Progenitor cell of endocrine pancreas (in vitro differentiated cells): ENCODE data around the gene ABL2. TPM values are rescaled to one million over a fixed set of nuclear protein-coding genes. Genes with fewer than 3 reads are reported as not detected.
"Not testable (repeated sequence)": the region's sequence is repeated elsewhere in the genome, so short reads cannot be mapped to it uniquely, and the experiment has no call there.

Experiments
- DNase-seq: peaks from one replicate; pipeline ENCODE4 v3.0.0; 2021; ENCODE audit warnings: low spot score; ENCODE audit not compliant: unreplicated experiment
- H3K27ac Mint-ChIP-seq: 2 replicates; pipeline ENCODE4 v1.8.0; 2021; ENCODE audit warnings: mild to moderate bottlenecking, moderate library complexity, mixed read lengths
- H3K27me3 Mint-ChIP-seq: 2 replicates; pipeline ENCODE4 v1.8.0; 2021; ENCODE audit warnings: mixed read lengths
- H3K36me3 Mint-ChIP-seq: 2 replicates; pipeline ENCODE4 v1.8.0; 2022; ENCODE audit warnings: mixed read lengths; ENCODE audit not compliant: insufficient read depth
- H3K4me1 Mint-ChIP-seq: 2 replicates; pipeline ENCODE4 v1.8.0; 2021; ENCODE audit warnings: low read depth, mixed read lengths
- H3K4me3 Mint-ChIP-seq: 2 replicates; pipeline ENCODE4 v1.8.0; 2021; ENCODE audit warnings: low read depth, mild to moderate bottlenecking, moderate library complexity, mixed read lengths
- H3K9me3 Mint-ChIP-seq: 2 replicates; pipeline ENCODE4 v1.8.0; 2021; ENCODE audit warnings: low read depth, mixed read lengths
- total RNA-seq: library from RNA; stranded (reverse); gene quantifications from 2 replicates; pipeline ENCODE4 v1.2.1, GENCODE V29; 2021
- TF ChIP-seq, protein P1 (sequence below): fragments of 200-600 bp; sonication (generic); IDR thresholded peaks from one replicate; pipeline ENCODE4 v1.5.0; 2021; ENCODE audit warnings: antibody characterized with exemption, mild to moderate bottlenecking; ENCODE audit not compliant: unreplicated experiment

ABL2 gene
- total RNA-seq, 1 donor from 2014 or later, result 23.7 TPM

DNA sequence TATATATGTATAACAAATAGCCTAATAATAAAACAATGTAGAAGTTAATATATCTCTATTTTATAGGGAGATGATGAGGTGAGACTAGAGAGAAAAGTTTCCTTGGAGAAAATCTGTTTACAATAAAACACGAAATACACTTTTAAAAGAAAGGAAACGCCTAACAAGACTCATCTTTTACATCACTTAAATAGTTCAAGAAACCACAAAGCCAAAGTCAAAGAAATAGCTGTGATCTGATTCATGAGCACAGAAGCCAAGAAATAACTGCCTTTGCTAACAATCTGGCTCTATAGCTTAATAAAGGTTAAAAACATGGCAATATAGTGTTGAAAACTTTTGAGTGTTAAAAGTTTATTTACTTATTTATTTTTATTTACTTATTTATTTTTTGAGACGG, 86.2 kb downstream of the ABL2 start:
- H3K9me3 Mint-ChIP-seq, result peaks cover 14% of the 10 kb centered on the region
- H3K27me3 Mint-ChIP-seq, result no peaks in the 10 kb centered on the region
- peaks cover 21% of the 10 kb centered on the region for H3K36me3 Mint-ChIP-seq
- peaks cover 3% of the 10 kb centered on the region for H3K4me1 Mint-ChIP-seq
- no peak overlapping the region for H3K27ac Mint-ChIP-seq
- TF ChIP-seq, protein P1, sequence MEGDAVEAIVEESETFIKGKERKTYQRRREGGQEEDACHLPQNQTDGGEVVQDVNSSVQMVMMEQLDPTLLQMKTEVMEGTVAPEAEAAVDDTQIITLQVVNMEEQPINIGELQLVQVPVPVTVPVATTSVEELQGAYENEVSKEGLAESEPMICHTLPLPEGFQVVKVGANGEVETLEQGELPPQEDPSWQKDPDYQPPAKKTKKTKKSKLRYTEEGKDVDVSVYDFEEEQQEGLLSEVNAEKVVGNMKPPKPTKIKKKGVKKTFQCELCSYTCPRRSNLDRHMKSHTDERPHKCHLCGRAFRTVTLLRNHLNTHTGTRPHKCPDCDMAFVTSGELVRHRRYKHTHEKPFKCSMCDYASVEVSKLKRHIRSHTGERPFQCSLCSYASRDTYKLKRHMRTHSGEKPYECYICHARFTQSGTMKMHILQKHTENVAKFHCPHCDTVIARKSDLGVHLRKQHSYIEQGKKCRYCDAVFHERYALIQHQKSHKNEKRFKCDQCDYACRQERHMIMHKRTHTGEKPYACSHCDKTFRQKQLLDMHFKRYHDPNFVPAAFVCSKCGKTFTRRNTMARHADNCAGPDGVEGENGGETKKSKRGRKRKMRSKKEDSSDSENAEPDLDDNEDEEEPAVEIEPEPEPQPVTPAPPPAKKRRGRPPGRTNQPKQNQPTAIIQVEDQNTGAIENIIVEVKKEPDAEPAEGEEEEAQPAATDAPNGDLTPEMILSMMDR, result no peak
- no peak overlapping the region for H3K4me3 Mint-ChIP-seq
- no peak for DNase-seq

DNA sequence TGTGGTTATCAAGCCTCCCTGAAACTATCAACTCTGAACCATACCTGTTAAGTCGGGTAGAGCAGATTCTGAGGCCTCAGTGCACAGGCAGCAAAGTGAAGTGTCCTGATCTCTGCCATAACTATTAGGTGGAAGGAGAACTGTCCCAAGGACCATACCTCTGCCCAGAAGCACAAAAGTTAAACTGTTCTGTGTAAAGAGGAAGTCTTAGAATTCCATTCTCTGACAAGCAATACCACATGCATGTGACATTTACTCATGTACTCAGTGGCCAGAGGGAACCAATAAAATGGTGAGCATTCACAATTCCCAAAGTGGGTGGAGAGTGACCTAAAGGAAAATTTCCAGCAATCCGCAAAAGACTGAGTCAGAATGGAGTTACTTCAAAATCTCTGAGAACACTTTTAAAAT, 86.6 kb downstream of the ABL2 start:
- no peak overlapping the region for H3K4me3 Mint-ChIP-seq
- H3K27ac Mint-ChIP-seq, result peak overlapping the region; percentile 69

DNA sequence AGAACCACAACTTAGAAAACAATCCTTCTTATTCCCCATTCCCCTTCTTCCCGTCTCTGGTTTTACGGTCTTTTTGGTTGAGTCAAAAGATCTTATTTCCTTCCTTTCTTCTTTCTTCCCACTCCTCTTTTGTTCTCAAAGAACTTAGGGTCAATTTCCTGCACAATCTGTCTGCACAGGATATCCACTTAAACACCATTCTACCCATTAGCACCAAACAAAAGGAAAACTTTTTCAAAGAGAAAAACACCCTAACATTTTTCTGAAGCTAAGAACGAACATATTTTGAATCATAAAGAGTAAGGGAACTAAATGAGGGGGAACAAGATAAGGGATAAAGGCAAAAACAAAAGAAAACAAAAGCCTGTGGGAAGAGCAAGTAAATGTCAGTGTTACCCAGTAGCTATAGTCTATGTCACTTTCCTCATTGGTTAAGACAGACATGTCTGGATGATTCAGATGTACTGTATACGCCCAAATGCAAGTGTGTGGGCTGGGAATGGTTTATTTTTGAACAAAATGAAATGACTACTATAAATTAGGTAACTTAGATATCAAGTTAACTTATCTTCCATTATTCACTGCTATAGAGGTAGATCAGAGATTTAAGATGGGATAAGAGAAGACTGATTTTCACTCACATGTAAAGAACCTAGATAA, 87.8 kb downstream of the ABL2 start:
- H3K4me3 Mint-ChIP-seq, result no peak overlapping the region
- H3K27ac Mint-ChIP-seq, result peak overlapping the region; percentile 59
- H3K27me3 Mint-ChIP-seq, result no peaks in the 10 kb centered on the region
- DNase-seq, result no peak
- peaks cover 20% of the 10 kb centered on the region for H3K36me3 Mint-ChIP-seq
- peaks cover 5% of the 10 kb centered on the region for H3K4me1 Mint-ChIP-seq
- H3K9me3 Mint-ChIP-seq, result peaks cover 14% of the 10 kb centered on the region
- TF ChIP-seq, protein P1, result no peak

More for the DNA sequence above, 86.6 kb downstream of the ABL2 start:
- Mint-ChIP-seq H3K27me3 (no peaks in the 10 kb centered on the region), H3K4me1 (peaks cover 4% of the 10 kb centered on the region), H3K36me3 (peaks cover 21% of the 10 kb centered on the region), H3K9me3 (peaks cover 14% of the 10 kb centered on the region)
- DNase-seq, result no peak
- TF ChIP-seq, protein P1, result no peak

DNA sequence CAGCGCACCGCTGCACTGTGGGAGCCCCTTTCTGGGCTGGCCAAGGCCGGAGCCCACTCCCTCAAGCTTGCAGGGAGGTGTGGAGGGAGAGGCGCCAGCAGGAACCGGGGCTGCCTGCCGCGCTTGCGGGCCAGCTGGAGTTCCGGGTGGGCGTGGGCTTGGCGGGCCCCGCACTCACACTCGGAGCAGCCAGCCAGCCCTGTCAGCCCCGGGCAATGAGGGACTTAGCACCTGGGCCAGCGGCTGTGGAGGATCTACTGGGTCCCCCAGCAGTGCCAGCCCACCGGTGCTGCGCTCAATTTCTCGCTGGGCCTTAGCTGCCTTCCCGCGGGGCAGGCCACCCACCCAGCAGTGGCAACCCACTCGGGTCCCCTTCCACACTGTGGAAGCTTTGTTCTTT, 90.7 kb downstream of the ABL2 start:
- Mint-ChIP-seq H3K36me3 (peaks cover 20% of the 10 kb centered on the region), H3K9me3 (peaks cover 14% of the 10 kb centered on the region)
- DNase-seq, H3K4me1 Mint-ChIP-seq, H3K4me3 Mint-ChIP-seq, H3K27ac Mint-ChIP-seq, H3K27me3 Mint-ChIP-seq: not testable (repeated sequence)

DNA sequence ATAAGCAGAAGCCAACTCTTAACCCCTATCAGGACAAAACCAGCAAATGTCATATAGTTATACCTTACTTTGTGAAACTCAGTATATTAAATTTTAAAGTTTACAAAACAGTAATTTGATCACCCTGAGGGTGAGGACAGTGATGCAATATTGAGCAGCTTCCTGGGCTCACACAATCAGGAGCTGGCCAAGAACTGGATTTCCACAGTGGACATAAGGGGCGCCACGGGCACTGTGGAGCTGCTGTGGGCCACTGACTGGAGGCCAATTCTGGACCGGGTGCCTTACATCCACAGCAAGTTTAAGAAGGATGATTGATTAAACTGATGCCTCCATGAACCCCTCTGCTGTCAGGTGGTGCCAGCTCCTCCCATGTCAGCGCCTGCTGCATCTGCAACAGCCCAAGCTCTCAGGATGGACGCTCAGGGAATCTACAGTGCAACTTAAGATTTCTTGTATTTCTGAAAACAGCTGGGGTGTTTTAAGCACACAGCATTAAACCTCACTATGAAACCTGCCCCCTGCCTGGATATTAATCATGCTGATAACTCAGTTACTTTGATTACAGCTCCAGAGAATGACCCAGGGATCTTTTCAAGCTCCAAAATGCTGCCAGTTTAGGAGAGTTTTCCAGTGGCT, 91.7 kb downstream of the ABL2 start:
- Mint-ChIP-seq H3K27me3 (no peaks in the 10 kb centered on the region), H3K4me1 (peaks cover 5% of the 10 kb centered on the region), H3K4me3 (no peak overlapping the region), H3K9me3 (peaks cover 14% of the 10 kb centered on the region), H3K27ac (no peak overlapping the region), H3K36me3 (peaks cover 22% of the 10 kb centered on the region)
- no peak for DNase-seq
- TF ChIP-seq, protein P1, result no peak

DNA sequence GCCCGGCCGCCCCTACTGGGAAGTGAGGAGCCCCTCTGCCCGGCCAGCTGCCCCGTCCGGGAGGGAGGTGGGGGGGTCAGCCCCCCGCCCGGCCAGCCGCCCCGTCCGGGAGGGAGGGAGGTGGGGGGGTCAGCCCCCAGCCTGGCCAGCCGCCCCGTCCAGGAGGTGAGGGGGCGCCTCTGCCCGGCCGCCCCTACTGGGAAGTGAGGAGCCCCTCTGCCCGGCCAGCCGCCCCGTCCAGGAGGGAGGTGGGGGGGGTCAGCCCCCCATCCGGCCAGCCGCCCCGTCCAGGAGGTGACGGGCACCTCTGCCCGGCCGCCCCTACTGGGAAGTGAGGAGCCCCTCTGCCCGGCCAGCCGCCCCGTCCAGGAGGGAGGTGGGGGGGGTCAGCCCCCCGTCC, 93.8 kb downstream of the ABL2 start:
- H3K27me3 Mint-ChIP-seq, DNase-seq, H3K27ac Mint-ChIP-seq, H3K4me1 Mint-ChIP-seq, H3K4me3 Mint-ChIP-seq: not testable (repeated sequence)
- Mint-ChIP-seq H3K36me3 (peaks cover 19% of the 10 kb centered on the region), H3K9me3 (peaks cover 14% of the 10 kb centered on the region)

DNA sequence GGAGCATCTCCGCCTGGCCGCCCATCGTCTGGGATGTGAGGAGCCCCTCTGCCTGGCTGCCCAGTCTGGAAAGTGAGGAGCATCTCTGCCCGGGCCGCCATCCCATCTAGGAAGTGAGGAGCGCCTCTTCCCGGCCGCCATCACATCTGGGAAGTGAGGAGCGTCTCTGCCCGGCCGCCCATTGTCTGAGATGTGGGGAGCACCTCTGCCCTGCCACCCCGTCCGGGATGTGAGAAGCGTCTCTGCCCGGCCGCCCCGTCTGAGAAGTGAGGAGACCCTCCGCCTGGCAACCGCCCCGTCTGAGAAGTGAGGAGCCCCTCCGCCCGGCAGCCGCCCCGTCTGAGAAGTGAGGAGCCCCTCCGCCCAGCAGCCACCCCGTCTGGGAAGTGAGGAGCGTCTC, 94.3 kb downstream of the ABL2 start:
- peaks cover 20% of the 10 kb centered on the region for H3K36me3 Mint-ChIP-seq
- H3K27me3 Mint-ChIP-seq, H3K4me3 Mint-ChIP-seq, H3K27ac Mint-ChIP-seq, H3K4me1 Mint-ChIP-seq, DNase-seq: not testable (repeated sequence)
- H3K9me3 Mint-ChIP-seq, result peaks cover 11% of the 10 kb centered on the region
